Skeletal muscle tissue (tissue), 4 donors: ENCODE data around the gene GTF2IRD1. TPM values are rescaled to one million over a fixed set of nuclear protein-coding genes. Genes with fewer than 3 reads are reported as not detected.

Experiments used
- H3K27ac ChIP-seq: one replicate; pipeline ENCODE4 v1.7.0; 2013; ENCODE audit warnings: mild to moderate bottlenecking, low read depth, low read length, inconsistent platforms
- H3K27me3 ChIP-seq, 3 donors: one replicate each; pipeline ENCODE4 v1.7.0; 2013; ENCODE audit warnings: low read length in 3 of 3; ENCODE audit not compliant: control insufficient read depth in 3 of 3, insufficient read depth in 3 of 3
- H3K36me3 ChIP-seq, 3 donors: one replicate each; pipeline ENCODE4 v1.7.0; 2013; ENCODE audit warnings: low read length in 3 of 3; ENCODE audit not compliant: control insufficient read depth in 3 of 3, insufficient read depth in 3 of 3
- H3K4me1 ChIP-seq, 3 donors: one replicate each; pipeline ENCODE4 v1.7.0; 2013; ENCODE audit warnings: low read length in 3 of 3, mild to moderate bottlenecking in 3 of 3; ENCODE audit not compliant: control insufficient read depth in 3 of 3, insufficient read depth in 3 of 3
- H3K4me3 ChIP-seq, 3 donors: one replicate each; pipeline ENCODE4 v1.7.0; 2013; ENCODE audit warnings: low read length in 3 of 3
- H3K9ac ChIP-seq, 3 donors: one replicate each; pipeline ENCODE4 v1.7.0; 2013; ENCODE audit warnings: low read length in 3 of 3, mild to moderate bottlenecking in 3 of 3, moderate library complexity in 2 of 3, low read depth in 1 of 3
- H3K9me3 ChIP-seq, 3 donors: one replicate each; pipeline ENCODE4 v1.7.0; 2013; ENCODE audit warnings: low read length in 3 of 3; ENCODE audit not compliant: control insufficient read depth in 3 of 3
- total RNA-seq: library from RNA; depleted of rRNA; stranded (reverse); fragments of >200 nt; gene quantifications from one replicate; pipeline ENCODE4 v1.2.3, GENCODE V29; 2014
- donor health status: Osteomylitis.

Gene GTF2IRD1
- total RNA-seq, 1 donor from 2014 or later = 16.2 TPM

- H3K4me1 ChIP-seq = peaks cover 19 to 48% (median 43%) of the 10 kb centered on the region in 3 donors
- H3K9me3 ChIP-seq = no peaks in the 10 kb centered on the region
- H3K9ac ChIP-seq = no peak overlapping the region
- H3K27ac ChIP-seq = no peak overlapping the region
- H3K4me3 ChIP-seq = no peak overlapping the region
- no peaks in the 10 kb centered on the region for H3K36me3 ChIP-seq
- no peaks in the 10 kb centered on the region for H3K27me3 ChIP-seq
These were observed 45.5 kb downstream of the GTF2IRD1 start for GRCh38 chr7:74498996-74499834.

DNA sequence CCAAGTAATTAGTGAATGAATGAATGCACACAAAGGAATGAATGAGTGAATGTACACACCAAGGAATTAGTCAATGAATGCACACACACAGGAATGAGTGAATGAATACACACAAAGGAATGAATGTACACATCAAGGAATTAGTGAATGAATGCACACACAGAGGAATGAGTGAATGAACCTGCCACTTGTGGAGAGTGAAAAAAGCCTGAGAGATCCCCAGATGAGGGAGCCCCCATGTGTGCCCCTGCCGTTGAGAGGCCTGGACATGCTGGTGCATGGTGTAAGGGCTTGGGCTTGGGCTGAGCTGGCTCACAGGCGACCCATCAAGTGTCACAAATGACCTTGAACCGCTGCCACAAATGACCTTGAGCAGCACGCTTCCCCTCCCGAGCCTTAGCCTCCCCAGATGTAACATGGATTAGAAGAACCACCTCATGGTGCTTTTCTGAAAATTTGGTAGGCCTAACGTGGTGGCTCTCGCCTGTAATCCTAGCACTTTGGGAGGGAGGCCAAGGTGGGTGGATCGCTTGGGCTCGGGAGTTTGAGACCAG lies 46.2 kb downstream of the GTF2IRD1 start:
- Histone ChIP-seq H3K9ac (no peak overlapping the region), H3K9me3 (no peaks in the 10 kb centered on the region), H3K27ac (no peak overlapping the region), H3K27me3 (no peaks in the 10 kb centered on the region), H3K4me3 (no peak overlapping the region), H3K4me1 (peaks cover 19 to 48% (median 43%) of the 10 kb centered on the region in 3 donors), H3K36me3 (no peaks in the 10 kb centered on the region)

- Histone ChIP-seq H3K9ac (peak overlapping the region; percentile 33 to 81 (median 74)), H3K27ac (peak overlapping the region; percentile 89)
These were observed 47.6 kb downstream of the GTF2IRD1 start for GRCh38 chr7:74501298-74501697.

DNA sequence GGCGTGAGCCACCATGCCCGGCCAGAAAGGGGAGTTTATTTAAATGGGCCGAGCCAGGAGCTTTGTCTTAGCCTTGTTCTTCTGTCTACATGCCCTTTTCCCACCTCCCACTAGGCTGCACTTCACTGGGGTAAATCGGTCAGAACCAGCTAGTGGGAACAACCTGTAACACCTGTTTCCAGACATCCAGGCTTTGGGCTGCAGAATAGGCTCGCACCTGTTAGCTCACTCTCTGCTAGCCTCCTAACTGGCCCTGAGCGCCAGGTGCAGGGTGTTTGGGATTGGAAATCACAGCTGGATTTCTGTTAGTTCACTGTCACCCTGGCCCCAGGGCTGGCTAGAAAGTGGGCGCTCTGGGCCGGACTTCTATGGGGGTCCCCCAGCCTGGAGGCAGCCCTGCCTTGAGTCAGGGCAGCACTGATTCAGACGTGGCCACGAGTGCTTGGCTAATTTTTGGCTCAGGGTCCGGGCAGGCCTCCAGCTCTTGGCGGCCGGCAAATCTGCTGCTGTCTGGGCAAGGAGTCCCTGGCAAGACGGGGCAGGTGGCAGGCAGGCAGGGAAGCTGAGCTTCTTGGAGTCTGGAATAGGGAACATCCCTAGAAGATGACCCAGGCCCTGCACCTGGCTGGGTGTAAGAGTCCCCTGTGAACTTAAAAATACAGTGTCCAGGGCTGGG lies 48.6 kb downstream of the GTF2IRD1 start:
- Histone ChIP-seq H3K36me3 (peaks cover 0 to 2% (median 0%) of the 10 kb centered on the region in 3 donors), H3K9me3 (no peaks in the 10 kb centered on the region), H3K27ac (peak overlapping the region; percentile 89), H3K27me3 (no peaks in the 10 kb centered on the region), H3K4me3 (peak overlapping the region in 1 of 3 donors; percentile 22), H3K4me1 (peaks cover 18 to 41% (median 40%) of the 10 kb centered on the region in 3 donors), H3K9ac (peak overlapping the region in 2 of 3 donors; percentile 61 to 76)

More at GRCh38 chr7:74501298-74501697, 47.6 kb downstream of the GTF2IRD1 start:
- Histone ChIP-seq H3K9me3 (no peaks in the 10 kb centered on the region), H3K4me1 (peaks cover 18 to 42% (median 37%) of the 10 kb centered on the region in 3 donors), H3K4me3 (peak overlapping the region; percentile 38 to 52 (median 49)), H3K27me3 (no peaks in the 10 kb centered on the region), H3K36me3 (peaks cover 0 to 2% (median 0%) of the 10 kb centered on the region in 3 donors)

DNA sequence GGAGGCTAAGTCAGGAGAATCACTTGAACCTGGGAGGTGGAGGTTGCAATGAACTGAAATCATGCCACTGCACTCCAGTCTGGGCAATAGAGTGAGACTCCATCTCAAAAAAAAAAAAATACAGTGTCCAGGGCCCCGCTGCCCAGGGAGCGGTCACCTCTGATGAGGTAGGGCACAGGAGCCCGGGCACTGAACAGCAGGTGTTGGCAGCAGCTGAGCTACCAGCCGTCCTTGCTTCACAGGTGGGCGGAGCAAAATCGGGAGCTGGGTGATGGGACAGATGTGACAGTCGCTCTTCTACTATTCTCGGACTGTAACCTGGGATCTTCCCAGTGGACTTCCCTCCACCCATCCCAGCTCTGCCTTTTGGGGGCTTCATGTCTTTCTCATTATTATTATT lies 49.4 kb downstream of the GTF2IRD1 start:
- peak overlapping the region; percentile 89 for H3K27ac ChIP-seq
- no peaks in the 10 kb centered on the region for H3K27me3 ChIP-seq
- peaks cover 1 to 7% (median 4%) of the 10 kb centered on the region in 3 donors for H3K36me3 ChIP-seq
- no peak overlapping the region for H3K9ac ChIP-seq
- no peak overlapping the region for H3K4me3 ChIP-seq
- H3K4me1 ChIP-seq = peaks cover 18 to 41% (median 40%) of the 10 kb centered on the region in 3 donors
- no peaks in the 10 kb centered on the region for H3K9me3 ChIP-seq

DNA sequence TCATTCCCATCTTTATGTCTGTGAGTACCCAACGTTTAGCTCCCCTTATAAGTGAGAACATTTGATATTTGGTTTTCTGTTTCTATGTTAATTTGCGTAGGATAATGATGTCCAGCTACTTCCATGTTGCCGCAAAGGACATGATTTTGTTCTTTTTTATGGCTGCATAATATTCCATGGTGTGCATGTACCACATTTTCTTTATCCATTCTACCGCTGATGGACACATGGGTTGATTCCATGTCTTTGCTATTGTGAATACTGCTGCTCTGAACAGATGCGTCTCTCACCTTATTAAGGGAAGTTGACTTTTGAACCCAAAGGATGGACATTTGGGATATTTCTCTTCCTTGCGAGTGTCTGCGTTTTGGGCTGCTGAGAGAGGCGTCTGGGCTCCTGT lies 50.2 kb downstream of the GTF2IRD1 start:
- Histone ChIP-seq H3K36me3 (peaks cover 5 to 7% (median 6%) of the 10 kb centered on the region in 3 donors), H3K4me3 (no peak overlapping the region), H3K27me3 (no peaks in the 10 kb centered on the region), H3K9me3 (no peaks in the 10 kb centered on the region), H3K27ac (no peak overlapping the region), H3K4me1 (peaks cover 18 to 40% (median 39%) of the 10 kb centered on the region in 3 donors), H3K9ac (no peak overlapping the region)

- Histone ChIP-seq H3K4me3 (no peak overlapping the region), H3K4me1 (peaks cover 18 to 36% (median 30%) of the 10 kb centered on the region in 3 donors), H3K27me3 (no peaks in the 10 kb centered on the region), H3K9me3 (no peaks in the 10 kb centered on the region), H3K27ac (no peak overlapping the region), H3K9ac (peak overlapping the region in 2 of 3 donors; percentile 43 to 50), H3K36me3 (peaks cover 5 to 7% (median 6%) of the 10 kb centered on the region in 3 donors)
These were observed 52.0 kb downstream of the GTF2IRD1 start for GRCh38 chr7:74505471-74506324.

DNA sequence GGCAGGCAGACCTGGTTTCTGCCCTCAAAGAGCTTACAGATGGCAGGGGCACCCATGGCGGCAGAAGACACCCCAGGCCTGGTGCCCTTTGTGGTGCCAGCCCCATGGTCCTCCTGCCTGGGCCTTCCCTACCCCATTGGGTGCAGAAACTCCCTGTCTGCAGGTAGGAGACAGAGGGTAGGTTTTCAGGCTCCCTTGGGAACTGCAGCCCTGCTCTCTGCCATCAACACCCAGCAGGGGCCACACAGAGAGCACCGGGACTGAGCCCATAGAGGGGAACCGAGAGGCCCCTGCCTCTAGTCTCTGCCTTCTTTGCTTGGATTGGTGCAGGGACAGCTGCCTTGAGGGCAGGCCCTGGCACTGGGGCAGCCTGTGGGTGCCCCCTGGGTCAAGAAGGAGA lies 52.6 kb downstream of the GTF2IRD1 start:
- Histone ChIP-seq H3K4me1 (peaks cover 13 to 30% (median 25%) of the 10 kb centered on the region in 3 donors), H3K9me3 (no peaks in the 10 kb centered on the region), H3K27me3 (no peaks in the 10 kb centered on the region), H3K27ac (no peak overlapping the region), H3K36me3 (peaks cover 5 to 7% (median 7%) of the 10 kb centered on the region in 3 donors), H3K4me3 (no peak overlapping the region), H3K9ac (peak overlapping the region in 2 of 3 donors; percentile 43 to 50)
